ENCODE data around the gene CILP. TPM values are rescaled to one million over a fixed set of nuclear protein-coding genes. Genes with fewer than 3 reads are reported as not detected.

The CILP gene
- total RNA-seq, 1 donor from 2014 or later, result 1.8 TPM

DNA sequence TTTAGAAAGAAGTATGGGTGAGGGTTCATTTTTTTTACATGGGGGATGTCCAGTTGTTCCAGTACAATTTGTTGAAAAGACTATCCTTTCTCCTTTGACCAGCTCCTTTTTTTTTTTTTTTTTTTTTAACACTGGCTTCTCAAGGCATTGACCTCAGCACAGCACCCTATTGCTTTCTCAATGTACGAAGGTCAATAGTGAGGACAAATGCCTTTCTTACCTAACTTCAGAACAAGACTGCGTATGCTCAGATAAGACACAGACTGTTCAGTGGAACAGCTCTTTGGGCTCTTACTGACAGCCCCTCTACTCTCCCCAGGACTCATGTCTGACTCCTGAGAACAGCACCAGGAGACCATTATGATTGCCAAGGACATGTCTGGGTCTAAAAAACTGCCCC lies 10.4 kb upstream of the CILP start:
- H3K4me1 Mint-ChIP-seq (ENCODE audit: unreplicated experiment), result no peaks in the 10 kb centered on the region
- TF ChIP-seq, protein P1, sequence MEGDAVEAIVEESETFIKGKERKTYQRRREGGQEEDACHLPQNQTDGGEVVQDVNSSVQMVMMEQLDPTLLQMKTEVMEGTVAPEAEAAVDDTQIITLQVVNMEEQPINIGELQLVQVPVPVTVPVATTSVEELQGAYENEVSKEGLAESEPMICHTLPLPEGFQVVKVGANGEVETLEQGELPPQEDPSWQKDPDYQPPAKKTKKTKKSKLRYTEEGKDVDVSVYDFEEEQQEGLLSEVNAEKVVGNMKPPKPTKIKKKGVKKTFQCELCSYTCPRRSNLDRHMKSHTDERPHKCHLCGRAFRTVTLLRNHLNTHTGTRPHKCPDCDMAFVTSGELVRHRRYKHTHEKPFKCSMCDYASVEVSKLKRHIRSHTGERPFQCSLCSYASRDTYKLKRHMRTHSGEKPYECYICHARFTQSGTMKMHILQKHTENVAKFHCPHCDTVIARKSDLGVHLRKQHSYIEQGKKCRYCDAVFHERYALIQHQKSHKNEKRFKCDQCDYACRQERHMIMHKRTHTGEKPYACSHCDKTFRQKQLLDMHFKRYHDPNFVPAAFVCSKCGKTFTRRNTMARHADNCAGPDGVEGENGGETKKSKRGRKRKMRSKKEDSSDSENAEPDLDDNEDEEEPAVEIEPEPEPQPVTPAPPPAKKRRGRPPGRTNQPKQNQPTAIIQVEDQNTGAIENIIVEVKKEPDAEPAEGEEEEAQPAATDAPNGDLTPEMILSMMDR (conservative IDR thresholded peaks at IDR 0.05), result no peak
- no peaks in the 10 kb centered on the region for H3K9me3 Mint-ChIP-seq
- no peaks in the 10 kb centered on the region for H3K36me3 Mint-ChIP-seq
- H3K4me3 Mint-ChIP-seq, result no peak overlapping the region
- no peak for DNase-seq (ENCODE audit: extremely low spot score, unreplicated experiment)
- no peak overlapping the region for H3K27ac Mint-ChIP-seq
- H3K27me3 Mint-ChIP-seq, result no peaks in the 10 kb centered on the region

DNA sequence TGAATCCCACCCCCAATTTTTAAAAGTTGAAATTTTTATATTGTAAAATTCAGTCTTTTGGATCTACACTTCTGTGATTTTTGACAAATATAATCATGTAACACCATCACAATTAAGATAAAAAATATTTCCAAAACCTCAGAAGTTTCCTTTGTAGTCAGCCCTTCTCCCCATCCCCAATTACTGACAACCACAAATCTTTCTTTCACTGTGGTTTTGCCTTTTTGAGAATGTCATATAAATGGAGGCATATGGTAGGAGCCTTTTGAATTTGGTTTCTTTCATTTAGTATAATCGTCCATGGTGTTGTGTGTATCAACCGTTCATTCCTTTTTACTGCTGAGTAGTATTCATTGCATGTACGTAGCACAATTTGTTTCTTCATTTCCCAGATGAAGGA lies 7.9 kb upstream of the CILP start:
- DNase-seq (ENCODE audit: extremely low spot score, unreplicated experiment), result no peak
- no peak overlapping the region for H3K4me3 Mint-ChIP-seq
- no peak overlapping the region for H3K27ac Mint-ChIP-seq
- no peaks in the 10 kb centered on the region for H3K27me3 Mint-ChIP-seq
- H3K9me3 Mint-ChIP-seq, result no peaks in the 10 kb centered on the region
- H3K36me3 Mint-ChIP-seq, result no peaks in the 10 kb centered on the region
- H3K4me1 Mint-ChIP-seq (ENCODE audit: unreplicated experiment), result no peaks in the 10 kb centered on the region
- TF ChIP-seq, protein P1 (conservative IDR thresholded peaks at IDR 0.05), result no peak

DNA sequence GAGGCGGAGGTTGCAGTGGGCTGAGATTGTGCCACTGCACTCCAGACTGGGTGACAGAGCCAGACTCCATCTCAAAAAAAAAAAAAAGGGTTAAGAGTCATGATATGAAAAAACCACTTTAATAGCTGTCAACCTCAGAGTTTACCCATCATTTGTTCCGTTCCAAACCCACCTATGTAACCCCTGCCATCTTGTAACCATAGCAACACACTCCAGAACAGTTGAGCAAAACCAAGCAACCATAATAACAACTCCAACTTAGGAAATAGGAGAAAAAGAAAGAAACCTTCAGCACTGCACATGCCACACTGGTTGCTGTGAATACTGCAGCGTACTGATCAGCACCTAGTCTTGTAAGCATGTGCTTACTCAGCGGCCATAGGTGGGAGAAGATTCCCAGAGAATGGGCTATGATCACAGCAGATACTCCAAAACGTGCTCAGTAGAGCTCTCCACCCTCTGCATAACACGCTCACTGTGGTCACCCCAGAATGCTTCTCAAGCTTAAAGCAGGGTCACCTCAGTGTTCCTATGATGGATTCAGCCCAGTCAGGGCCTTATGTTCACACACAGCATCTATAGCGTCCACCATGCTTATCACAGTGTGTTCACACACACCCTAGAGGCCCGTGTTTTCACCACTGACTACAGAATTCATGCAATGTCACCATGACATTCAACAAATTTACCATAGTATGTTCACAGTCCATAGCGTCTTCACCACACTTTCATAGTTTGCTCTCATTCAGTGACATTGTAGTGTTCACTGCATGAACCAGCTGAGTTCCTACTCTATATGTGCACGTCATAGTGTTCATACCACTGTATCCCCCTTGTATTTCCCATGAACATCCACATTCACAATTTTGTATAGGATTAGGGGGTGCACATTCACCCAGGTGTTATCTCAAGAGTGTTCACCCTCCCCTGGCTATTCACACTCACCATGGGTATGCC lies 6.5 kb upstream of the CILP start:
- Mint-ChIP-seq H3K27me3 (no peaks in the 10 kb centered on the region), H3K27ac (no peak overlapping the region), H3K4me1 (ENCODE audit: unreplicated experiment) (no peaks in the 10 kb centered on the region), H3K9me3 (no peaks in the 10 kb centered on the region), H3K4me3 (no peak overlapping the region), H3K36me3 (no peaks in the 10 kb centered on the region)
- TF ChIP-seq, protein P1 (conservative IDR thresholded peaks at IDR 0.05), result no peak
- DNase-seq (ENCODE audit: extremely low spot score, unreplicated experiment), result no peak

DNA sequence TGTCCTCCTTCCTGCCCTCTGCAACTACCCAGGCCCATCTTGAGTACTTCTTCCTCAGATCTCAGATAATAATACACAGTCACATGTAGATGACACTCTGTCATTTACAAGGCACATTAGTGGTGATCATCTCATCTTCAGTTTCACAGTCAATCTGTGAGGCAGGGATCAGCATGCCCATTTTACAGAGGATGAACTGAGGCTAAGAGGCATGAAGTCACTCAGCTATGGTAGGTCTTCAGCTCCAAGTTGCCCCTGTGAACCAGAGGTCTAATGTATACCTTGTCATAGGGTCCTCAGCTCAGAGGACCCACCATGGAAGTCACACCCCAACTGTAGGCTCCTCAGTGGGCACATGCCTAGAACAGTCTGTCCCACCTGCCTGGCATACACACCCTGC lies 4.2 kb upstream of the CILP start:
- peaks cover 16% of the 10 kb centered on the region for H3K4me1 Mint-ChIP-seq (ENCODE audit: unreplicated experiment)
- H3K4me3 Mint-ChIP-seq, result no peak overlapping the region
- no peak for DNase-seq (ENCODE audit: extremely low spot score, unreplicated experiment)
- H3K27me3 Mint-ChIP-seq, result no peaks in the 10 kb centered on the region
- no peaks in the 10 kb centered on the region for H3K36me3 Mint-ChIP-seq
- H3K27ac Mint-ChIP-seq, result peak overlapping the region; percentile 14
- no peaks in the 10 kb centered on the region for H3K9me3 Mint-ChIP-seq
- TF ChIP-seq, protein P1 (conservative IDR thresholded peaks at IDR 0.05), result no peak

DNA sequence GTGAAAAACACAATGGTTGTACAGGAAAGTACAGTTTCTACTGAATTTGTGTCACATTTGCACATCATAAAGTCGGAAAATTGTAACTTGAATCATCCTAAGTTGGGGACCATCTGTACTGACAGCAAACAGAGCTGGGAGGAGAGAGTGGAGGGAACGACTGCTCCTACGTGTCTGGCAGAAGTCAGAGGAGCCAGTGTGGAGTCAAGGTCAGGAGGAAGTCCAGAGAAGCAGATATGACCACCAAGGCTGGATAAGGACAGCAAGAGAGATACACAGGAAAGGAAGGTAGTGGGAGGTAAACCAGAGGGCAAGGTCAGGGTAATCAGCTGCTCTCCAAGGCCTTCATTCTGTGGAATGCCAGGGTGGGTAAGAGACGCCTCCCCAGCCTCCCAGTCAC lies 2.7 kb upstream of the CILP start:
- Mint-ChIP-seq H3K27ac (no peak overlapping the region), H3K27me3 (no peaks in the 10 kb centered on the region), H3K36me3 (no peaks in the 10 kb centered on the region), H3K9me3 (no peaks in the 10 kb centered on the region), H3K4me3 (no peak overlapping the region), H3K4me1 (ENCODE audit: unreplicated experiment) (peaks cover 31% of the 10 kb centered on the region)
- no peak for DNase-seq (ENCODE audit: extremely low spot score, unreplicated experiment)
- TF ChIP-seq, protein P1 (conservative IDR thresholded peaks at IDR 0.05), result no peak

All from type B pancreatic cell (in vitro differentiated cells).